GM10248 (cell line): ENCODE results near the gene FFAR2.
A peak's percentile ranks its signal among the peaks of the same experiment; 100 is the strongest.

ENCODE experiments used
- CTCF ChIA-PET: fragments of 300-600 bp; sonication (Branson Sonifier 250); formaldehyde crosslinking; extraction: SDS; loops from one replicate; lab custom pipeline; 2021; ENCODE audit warnings: antibody characterized with exemption; lab: Yijun Ruan, JAX
- POLR2A ChIA-PET: fragments of 350-650 bp; sonication (Branson Sonifier 250); formaldehyde crosslinking; extraction: SDS; loops from one replicate; lab custom pipeline; 2020; ENCODE audit warnings: antibody characterized with exemption; lab: Yijun Ruan, JAX
- DNase-seq: peaks from one replicate; pipeline ENCODE4 v3.0.0; 2012; ENCODE audit errors: extremely low spot score
- CTCF ChIP-seq: IDR thresholded peaks from 2 replicates; pipeline ENCODE4 v1.5.1; 2012; ENCODE audit warnings: mild to moderate bottlenecking, low read depth; ENCODE audit errors: extremely low read depth, missing control alignments, control extremely low read depth

Gene FFAR2

DNA sequence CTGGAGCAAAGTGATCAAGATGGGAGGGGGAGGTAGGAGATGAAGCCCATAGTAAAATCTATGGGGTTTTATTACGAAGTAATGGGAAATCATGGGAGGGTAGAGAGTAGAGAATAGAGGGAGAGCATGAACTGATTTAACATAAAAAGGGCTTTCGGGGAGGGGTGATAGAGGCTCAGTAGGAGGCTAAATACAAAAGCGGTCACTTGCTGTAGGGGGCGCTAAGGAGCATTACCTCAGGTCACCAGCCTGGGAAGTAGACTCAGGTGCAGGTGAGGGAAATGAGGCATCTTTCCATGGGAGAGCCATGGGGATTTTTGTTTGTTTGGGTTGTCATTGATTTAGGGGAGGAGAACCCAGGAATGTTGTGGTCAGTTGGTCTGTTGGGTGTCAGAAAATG is 28.1 kb downstream of the FFAR2 start:
- no peak for DNase-seq
- ChIA-PET CTCF (no interaction called here), POLR2A (no interaction called here)
- TF ChIP-seq CTCF: no peak

DNA sequence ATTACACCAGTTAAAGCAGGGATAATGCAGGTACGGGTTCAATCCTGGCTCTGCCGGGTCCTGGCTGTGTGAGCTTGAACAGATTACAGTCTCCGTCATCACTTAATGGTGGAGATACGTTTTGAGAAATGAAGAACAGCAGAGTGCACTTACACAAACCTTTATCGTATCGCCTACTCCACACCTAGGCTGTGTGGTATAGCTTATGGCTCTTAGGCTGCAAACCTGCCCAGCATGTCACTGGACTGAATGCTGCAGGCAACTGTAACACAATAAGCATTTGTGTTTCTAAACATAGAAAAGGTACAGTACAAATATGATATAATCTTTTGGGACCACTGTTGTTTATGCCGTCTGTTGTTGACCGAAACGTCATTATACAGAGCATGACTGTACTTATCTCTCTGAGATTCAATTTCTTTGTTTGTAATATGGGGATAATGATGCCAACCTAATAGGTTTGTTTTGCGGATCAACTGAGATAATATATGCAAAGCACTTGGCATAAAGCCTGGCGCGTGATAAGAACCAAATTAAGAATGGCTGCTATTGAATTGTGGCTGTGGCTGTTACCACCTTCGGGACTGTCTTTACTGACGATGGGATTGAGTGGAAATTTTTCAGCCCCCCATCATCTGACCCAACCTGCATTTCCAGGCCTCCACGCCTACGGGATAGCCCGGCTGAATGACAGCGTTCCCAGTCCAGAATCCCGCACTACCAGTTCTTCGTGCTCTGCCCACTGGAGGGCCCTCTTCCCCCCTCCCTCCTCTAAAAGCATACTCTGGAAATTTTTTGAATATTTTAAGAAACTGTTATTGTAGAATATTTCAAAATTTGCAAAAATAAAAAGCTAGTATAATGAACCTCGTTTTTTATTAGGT is 31.0 kb downstream of the FFAR2 start:
- ChIA-PET CTCF (interaction anchor here (0.9 to 4.5 kb wide), 6 partner anchors 8 to 130 kb away, joined by 3 to 24 read pairs (median 6); no protein-coding TSS in a partner anchor), POLR2A (no interaction called here)
- no peak for DNase-seq
- TF ChIP-seq CTCF: no peak

DNA sequence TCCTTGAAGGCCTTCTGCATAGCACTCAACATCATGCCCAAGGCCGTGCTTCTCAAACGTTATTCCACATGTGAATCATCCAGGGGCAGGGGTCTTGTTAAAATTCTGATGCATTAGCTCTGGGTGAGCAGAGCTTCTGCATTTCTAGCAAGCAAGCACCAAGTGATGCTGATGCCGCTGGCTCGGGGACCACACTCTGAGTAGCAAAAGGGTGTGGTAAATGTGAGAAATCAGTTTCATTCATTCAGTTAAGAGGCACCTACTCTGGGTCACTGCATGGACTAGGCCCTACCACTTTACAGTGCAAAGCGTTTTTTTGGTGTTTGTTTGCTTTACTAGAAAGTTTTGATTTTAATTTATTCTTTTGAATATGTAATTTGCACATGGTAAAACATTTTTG is 35.0 kb downstream of the FFAR2 start:
- POLR2A ChIA-PET: no interaction called here
- no peak for DNase-seq
- TF ChIP-seq CTCF: no peak
- CTCF ChIA-PET: interaction anchor here (1.7 to 6.3 kb wide), 2 partner anchors 13 to 14 kb away, joined by 9 to 63 read pairs; no protein-coding TSS in a partner anchor

DNA sequence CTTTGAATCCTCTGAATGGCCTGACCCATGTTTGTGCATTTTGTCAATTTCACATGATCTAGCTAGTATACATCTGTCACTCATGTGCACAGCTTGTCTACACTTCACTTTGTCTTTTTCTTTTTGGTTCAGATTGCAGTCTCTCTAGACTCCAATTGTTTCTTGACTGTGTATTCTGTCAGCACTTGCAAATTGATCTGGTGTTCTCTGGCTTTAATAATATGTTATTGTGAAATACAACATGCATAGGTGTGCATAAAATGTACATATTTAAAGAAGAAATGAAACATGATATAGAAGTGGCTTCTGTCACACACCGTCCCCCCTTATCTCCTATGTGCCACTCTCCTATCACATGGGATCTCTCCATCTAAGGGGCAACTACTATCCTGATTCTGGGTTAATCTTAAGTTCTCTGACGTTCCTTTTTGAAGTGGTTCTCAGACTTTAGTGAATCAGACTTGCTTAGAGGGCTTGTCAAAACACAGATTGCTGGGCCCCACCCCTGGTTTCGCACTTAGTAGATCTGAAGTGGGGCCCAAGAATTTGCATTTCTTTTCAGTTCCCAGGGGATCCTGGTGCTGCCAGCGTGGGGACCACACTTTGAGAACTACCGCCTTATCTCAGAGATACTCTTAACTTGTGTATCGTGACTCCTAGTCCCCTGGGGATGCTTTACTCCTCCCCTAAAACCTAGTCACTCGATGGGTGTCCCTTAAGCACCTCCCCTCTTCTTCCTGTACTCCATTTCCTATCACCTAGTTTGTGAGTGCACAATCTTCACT is 36.4 kb downstream of the FFAR2 start:
- POLR2A ChIA-PET: interaction anchor here (0.6 kb wide), 1 partner anchor 22 kb away, joined by 3 read pairs; no protein-coding TSS in a partner anchor
- CTCF ChIA-PET: interaction anchor here (1.7 to 6.3 kb wide), 2 partner anchors 12 to 15 kb away, joined by 9 to 63 read pairs; no protein-coding TSS in a partner anchor
- peak; percentile 81 for DNase-seq
- TF ChIP-seq CTCF: no peak

DNA sequence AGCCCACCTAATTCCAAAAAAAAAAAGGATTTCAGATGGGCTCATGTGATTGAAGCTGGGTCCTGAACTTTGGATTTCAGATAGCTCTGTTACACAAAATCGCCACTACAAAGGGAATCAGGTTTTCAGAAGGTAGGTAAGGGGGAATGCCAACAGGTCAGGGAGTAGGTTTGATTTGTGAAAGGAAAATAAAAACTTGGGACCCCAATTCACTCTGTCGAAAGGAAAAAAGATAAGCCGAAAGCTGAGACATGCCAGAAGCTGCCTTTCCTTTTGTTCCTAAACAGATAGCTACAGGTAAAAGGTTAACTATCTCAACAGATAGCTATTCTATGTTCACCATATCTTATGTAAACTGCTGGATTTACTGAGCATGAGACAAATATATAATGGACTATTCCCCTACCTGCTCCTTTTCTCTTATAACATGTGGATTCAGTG is 38.2 kb downstream of the FFAR2 start:
- DNase-seq: no peak
- TF ChIP-seq CTCF: no peak
- ChIA-PET CTCF (interaction anchor here (1.3 to 6.3 kb wide), 8 partner anchors 8 to 133 kb away, joined by 3 to 63 read pairs (median 10); no protein-coding TSS in a partner anchor), POLR2A (no interaction called here)

DNA sequence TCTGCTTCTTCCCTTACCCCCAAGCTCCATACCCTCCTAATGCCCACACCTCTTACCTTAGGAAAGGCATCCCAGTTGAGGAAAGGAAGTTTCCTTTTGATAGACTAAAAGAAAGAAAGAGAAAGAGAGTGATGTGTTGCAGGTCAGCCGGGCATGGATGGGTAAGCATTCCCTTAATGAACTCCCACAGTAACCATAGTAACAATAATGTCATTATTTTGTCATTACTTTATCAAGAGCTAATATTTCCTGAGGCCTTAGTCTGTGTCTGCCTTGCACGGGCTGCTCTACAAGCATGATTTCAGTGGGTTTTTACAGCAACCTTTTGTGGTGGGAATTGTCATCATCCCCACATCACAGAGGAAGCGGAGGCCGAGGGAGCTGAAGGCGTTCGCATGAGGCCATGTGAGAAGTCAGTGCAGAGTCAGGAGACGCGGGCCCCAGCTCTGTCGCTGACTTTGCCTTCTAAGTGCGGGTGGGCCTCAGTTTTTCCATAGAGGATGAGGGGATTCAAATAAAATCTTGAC is 39.7 kb downstream of the FFAR2 start:
- no peak for TF ChIP-seq CTCF
- ChIA-PET CTCF (interaction anchor here (1.1 to 6.3 kb wide), 7 partner anchors 9 to 218 kb away, joined by 3 to 63 read pairs (median 9); no protein-coding TSS in a partner anchor), POLR2A (no interaction called here)
- no peak for DNase-seq
